NOMO-1 treated with DMSO at 0.1 percent for 48 hours (cell line): ENCODE measurements around the gene PCNT.

Experiments
- DNase-seq: peaks from one replicate; lab custom pipeline; 2025; ENCODE audit not compliant: unreplicated experiment; lab: John Stamatoyannopoulos, UW

Gene PCNT

DNA sequence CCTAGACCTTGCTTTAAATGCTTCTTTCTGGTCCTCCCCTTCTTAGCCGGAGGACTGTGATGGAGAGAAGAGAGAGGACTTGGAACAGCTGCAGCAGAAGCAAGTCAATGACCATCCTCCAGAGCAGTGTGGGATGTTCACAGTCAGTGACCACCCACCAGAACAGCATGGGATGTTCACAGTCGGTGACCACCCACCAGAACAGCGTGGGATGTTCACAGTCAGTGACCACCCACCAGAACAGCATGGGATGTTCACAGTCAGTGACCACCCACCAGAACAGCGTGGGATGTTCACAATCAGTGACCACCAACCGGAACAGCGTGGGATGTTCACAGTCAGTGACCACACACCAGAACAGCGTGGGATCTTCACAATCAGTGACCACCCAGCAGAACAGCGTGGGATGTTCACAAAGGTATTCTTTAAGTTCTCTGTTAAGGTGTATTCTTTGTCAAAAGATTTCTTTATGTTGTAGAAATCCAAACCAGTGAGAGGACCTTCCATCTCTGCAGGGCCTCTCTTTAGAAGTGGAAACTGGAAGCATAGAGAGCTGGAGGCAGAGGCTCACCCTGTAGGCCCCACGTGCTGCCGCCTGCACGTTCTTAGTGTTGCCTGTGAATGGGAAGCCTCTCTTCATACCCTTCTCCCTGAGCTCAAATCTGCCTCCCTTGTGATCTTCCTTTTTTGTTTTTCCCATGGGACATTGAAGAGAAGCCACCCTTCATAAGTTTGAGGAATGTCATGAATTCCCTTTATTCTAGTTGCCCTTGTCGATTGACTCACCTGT, 10.6 kb downstream of the PCNT start:
- DNase-seq, result no peak

DNA sequence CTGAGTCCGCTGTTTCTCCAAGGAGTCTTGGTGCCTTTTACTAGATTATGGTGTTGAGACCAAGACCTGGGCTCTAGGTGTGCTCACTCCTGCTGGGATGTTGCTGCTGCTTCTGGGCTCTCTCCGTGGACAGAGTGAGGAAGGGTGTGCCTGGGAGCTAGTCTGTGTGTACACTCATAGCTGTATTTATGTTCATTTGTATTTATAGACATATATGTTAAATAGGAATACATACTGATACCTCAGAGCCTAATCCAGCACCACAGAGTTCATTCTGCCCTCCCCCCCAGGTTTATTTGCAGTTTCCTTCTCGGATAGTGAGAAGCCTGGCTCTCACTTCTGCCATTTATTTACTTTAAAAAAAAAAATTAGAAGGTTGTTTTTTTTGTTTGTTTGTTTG, 12.6 kb downstream of the PCNT start:
- DNase-seq, result no peak

- no peak for DNase-seq
Observed at GRCh38 chr21:46340998-46341397, 17.0 kb downstream of the PCNT start.

DNA sequence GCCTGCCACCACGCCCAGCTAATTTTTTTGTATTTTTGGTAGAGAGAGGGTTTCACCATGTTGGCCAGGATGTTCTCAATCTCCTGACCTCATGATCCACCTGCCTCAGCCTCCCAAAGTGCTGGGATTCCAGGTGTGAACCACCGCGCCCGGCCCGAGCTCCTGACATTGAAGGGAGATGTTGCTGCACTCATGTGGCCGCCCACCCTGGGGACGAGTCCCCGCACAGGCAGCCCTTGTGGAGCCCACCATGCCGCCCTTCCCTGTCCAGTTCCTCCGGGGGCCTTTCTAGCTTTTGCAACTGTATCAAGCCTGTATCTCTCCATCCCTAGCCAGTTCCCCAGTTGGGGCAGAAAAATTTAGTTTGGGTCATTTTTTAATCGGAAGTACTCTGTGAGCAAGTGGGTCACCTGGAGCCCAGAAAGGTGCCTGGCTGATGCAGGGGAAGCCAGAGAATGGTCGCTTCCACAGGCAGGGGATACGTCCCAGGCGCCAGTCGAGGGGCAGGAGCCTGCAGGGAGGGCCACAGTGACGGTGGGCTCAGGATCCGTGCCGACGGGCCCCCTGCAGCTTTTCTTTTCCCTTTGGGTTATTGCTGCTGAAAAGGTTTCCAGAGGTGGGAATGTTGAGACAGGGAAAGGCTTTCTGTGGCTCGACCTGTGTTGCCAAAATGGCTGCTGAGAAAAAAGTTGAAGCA, 20.4 kb downstream of the PCNT start:
- DNase-seq, result no peak

GRCh38 chr21:46345861-46346260, 21.9 kb downstream of the PCNT start:
- DNase-seq, result no peak

DNA sequence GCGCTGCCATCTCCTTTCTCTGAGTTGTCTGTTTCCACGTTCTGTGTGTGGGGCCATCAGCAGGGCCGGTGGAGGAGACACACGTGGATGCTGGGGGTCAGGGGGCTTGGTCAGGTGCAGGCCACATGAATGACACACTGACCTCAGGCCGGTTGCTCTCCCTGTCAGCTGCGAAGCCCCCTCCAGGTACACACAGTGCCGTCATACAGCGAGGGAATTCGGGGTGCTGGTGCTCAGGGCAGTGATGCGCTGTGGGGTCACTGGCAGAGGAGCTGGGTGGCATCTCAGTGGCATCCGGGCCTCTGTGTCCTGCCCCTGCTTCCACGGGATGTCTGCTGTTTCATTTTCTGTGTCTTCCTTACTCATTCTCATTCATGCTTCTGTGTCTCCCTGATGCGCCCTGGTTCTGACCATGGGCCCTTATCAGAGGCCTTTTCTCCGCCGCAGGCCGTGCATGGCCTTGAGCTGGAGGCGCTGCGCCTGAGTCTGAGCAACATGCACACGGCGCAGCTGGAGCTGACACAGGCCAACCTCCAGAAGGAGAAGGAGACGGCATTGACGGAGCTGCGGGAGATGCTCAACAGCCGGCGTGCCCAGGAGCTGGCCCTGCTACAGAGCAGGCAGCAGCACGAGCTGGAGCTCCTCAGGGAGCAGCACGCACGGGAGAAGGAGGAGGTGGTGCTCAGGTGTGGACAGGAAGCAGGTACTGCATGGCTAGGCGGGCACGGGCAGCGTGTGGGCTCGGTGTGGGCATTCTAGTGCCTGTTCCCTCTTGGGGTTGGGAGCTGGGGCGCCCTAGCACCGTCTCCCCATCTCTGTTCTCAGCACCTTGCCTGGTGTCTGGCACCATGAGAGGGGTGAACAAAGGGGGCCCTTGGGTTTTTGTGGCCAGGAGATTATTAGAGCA, 22.6 kb downstream of the PCNT start:
- no peak for DNase-seq

- DNase-seq, result no peak
Observed at GRCh38 chr21:46347203-46347550, 23.2 kb downstream of the PCNT start.

DNA sequence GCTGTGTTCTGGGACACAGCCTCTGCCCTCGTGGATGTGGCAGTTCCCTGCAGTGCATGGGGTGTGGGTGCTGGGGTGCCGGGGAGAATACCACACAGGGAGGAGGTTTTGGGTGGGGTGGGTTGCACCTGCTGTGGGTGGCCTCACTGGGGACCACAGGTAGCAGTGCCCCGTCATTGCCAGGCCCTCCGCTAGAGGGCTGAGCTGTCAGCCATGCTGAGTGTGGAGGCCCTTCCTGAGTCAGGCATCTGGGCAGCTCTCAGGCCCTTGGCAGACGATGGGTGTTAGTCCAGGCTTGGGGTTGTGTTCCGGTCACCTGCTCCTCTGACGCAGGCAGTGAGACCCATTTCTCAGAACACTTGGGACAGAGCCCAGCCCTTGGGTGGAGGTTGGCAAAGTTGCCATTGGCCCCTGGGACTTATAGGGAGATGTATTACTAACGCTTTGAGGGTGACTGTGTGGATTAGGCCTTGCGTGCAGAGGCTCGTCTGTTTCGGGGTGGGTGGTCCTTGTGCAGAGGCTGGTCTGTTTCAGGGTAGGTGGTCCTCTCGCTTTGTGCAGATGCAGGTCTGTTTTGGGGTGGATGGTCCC, 23.9 kb downstream of the PCNT start:
- no peak for DNase-seq

DNA sequence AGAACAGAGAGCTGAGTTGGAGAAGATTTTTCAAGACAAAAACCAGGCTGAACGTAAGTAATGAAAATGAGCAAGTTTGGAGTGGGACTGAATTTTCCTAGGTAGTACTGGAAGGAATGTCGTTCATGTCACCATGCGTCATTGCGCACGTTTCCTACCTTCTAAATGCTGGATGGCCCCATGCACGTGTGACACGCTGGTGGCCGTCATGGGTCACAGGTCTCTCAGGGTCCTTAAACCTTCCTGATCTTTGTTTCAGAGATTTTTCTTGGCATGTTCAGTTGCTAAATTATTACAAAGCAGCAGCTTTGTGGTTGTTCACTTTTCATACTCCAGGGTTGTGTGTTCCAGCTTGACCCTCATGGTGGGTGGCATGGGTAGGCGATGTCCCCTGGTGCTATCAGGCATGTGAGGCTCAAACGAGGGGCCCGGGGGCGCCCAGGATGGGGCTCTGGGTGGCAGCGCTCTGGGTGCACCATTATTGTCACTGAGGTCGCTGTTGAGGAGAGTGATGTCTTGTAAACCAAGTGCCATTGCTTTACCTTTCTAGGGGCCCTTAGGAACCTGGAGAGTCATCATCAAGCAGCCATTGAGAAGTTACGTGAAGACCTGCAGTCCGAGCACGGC, 25.3 kb downstream of the PCNT start:
- DNase-seq, result no peak

GRCh38 chr21:46350571-46350970, 26.6 kb downstream of the PCNT start:
- DNase-seq, result no peak

DNA sequence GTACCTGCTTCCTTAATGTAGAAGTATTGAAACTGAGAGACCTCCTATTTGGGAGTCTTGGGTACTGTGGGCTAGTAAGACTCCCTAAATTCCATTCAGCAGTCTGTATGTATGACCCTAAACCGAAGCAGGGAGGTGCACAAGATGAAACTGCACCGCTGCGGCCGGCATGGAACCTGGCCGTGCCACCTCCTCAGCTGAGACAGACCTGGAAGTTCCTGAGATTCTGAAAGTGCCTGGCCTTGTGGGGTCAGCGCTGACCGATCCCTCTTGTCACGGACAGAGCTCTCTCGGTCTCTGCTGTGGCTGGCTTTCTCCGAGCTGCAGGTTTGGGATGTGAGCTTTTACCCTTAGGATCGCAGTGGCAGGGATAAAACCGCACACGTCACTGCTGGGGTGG, 27.0 kb downstream of the PCNT start:
- no peak for DNase-seq

- no peak for DNase-seq
Observed at GRCh38 chr21:46351476-46352163, 27.7 kb downstream of the PCNT start.

DNA sequence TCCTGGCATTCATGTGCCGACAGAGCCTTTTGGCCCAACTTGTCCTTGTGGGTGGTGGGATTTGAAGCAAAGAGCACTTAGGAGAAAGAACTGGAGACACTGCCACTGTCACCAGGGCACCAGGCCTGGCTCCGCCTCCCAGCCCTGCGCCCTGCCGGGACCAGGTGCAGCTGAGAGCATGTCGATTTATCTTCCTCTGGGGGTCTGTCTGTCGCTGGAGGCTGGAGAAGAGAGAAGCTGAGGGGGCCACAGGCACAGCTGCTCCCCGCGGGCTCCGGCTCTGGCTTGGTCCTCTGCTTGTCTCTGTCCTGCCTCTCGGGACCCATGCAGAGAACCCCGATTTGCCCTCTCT, 28.2 kb downstream of the PCNT start:
- no peak for DNase-seq

DNA sequence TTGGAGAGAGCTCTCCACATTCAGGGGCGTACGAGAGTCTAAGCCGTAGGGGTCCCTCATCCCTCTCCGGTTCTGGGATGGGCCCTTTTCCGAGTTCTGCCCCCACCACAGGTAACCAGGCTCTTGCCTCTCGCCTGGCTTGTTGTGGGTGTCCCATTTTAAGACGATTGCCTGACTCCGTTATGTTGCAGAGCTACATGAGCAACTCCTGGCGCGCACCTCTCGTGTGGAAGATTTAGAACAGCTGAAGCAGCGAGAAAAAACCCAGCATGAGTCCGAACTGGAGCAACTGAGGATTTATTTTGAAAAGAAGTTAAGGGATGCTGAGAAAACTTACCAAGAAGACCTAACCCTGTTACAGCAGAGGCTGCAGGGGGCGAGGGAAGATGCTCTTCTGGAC, 29.0 kb downstream of the PCNT start:
- no peak for DNase-seq

DNA sequence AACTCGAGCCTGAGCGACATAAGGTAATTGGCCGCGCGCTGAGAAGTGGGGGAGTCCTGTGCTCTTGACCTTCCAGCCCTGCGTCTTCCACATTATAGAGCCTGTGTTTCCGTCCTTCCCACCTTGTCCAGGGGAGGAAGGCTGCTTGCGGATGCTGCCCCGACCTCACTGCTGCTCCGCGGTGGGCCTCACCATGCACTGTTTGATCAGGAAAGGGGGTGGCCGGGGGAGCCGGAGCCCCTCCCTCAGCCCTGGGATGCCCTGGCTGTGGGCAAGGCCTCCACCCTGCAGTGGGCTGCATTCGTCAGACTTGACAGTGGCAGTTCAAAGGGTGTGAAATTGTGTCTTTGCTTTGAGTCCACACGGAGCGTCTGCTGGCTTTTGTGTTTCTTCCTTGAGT, 30.1 kb downstream of the PCNT start:
- DNase-seq, result no peak

GRCh38 chr21:46354518-46354917, 30.6 kb downstream of the PCNT start:
- no peak for DNase-seq

DNA sequence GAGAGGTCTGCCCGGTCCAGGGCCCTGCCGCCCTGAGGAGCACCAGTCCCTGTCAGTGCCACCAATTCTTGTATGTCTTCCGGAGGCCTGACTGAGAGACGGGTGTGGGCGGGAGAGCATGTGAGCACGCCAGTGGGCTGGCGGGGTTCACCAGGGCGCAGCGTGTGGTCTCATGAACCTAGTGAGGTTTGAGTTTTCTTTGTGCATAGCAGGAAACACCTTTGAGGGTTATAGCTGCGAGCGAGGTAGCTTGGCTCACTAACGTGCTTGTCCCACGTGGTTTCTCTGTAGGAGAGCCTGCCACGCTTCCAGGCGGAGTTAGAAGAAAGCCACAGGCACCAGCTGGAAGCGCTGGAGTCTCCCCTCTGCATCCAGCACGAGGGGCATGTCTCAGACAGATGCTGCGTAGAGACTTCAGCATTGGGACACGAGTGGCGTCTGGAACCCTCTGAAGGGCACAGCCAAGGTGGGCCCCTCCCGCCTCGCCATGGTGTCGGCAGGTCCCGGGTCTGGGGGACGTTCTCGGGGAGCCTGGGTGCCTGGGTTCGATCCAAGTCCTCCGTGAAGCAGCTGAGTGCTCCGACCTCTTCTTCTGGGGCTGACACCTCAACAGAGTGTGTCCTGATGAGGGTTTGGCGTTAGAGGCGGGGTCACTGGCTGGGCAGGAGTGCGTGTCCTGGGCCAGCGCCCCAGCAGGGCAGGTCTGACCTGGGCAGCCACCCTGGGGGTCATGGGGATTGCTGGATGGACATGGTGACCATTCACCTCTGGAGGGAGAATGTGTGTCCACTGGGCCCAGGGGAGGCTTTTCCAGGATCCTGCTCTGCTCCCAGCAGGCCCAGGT, 31.4 kb downstream of the PCNT start:
- DNase-seq, result no peak

DNA sequence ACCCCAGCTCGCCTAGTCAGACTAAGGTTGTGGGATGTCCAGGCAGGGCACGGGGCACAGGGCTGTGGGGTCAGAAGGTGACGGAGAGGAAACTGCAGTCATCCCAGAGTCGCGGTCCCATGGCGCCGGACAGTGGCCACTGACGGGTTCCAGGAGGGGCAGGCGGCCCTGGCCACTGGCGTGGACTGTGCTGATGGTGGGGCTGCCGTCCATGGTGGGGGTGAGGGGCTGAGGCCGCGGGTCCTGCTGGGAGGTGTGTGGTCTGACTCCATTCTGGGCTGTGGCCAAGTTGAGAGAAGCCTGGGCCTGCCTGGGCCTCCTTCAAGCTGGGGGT, 32.0 kb downstream of the PCNT start:
- DNase-seq, result no peak

GRCh38 chr21:46356494-46357334, 32.8 kb downstream of the PCNT start:
- DNase-seq, result no peak
